Thoracic aorta (tissue), 2 donors: ENCODE measurements around the gene STK32B. TPM values are rescaled to one million over a fixed set of nuclear protein-coding genes. Genes with fewer than 3 reads are reported as not detected.

Source experiments
- ATAC-seq: fragments of 150-250 bp; one replicate; pipeline ENCODE4 v1.8.0; 2017; ENCODE audit warnings: low read depth; ENCODE audit not compliant: insufficient number of reproducible peaks, low FRiP score
- DNase-seq: peaks from one replicate; pipeline ENCODE4 v3.0.0-alpha.2; 2020; ENCODE audit warnings: low spot score
- H3K27ac ChIP-seq, 2 donors: fragments of 200-600 bp; sonication (generic); 1 replicate in 1 of 2; 2 replicates in 1 of 2; pipeline ENCODE4 v1.5.1; 2016; ENCODE audit warnings: mild to moderate bottlenecking in 2 of 2, moderate library complexity in 2 of 2
- H3K27me3 ChIP-seq: fragments of 200-600 bp; sonication (generic); replicated peaks from 2 replicates; pipeline ENCODE4 v1.6.0; 2016; ENCODE audit warnings: mild to moderate bottlenecking; ENCODE audit not compliant: insufficient read depth
- H3K36me3 ChIP-seq: fragments of 200-600 bp; sonication (generic); one replicate; pipeline ENCODE4 v1.5.1; 2016
- H3K4me1 ChIP-seq, 2 donors: fragments of 200-600 bp; sonication (generic); 1 replicate in 1 of 2; 2 replicates in 1 of 2; pipeline versions ENCODE4 v1.5.1 to v1.6.0; 2016; ENCODE audit warnings: low read depth in 2 of 2, mild to moderate bottlenecking in 1 of 2; ENCODE audit not compliant: control insufficient read depth in 1 of 2
- H3K4me3 ChIP-seq: fragments of 200-600 bp; sonication (generic); 2 replicates; pipeline ENCODE4 v1.5.1; 2016; ENCODE audit warnings: mild to moderate bottlenecking
- H3K9me3 ChIP-seq: fragments of 200-600 bp; sonication (generic); 2 replicates; pipeline ENCODE4 v1.5.1; 2016
- total RNA-seq, 2 donors: library from RNA; depleted of rRNA; stranded (reverse); fragments of >200 nt; gene quantifications; one replicate each; pipeline versions ENCODE4 v1.1.0 to v1.2.3, GENCODE V29; 2016
- TF ChIP-seq, protein P1 (sequence below): fragments of 200-600 bp; sonication (generic); IDR thresholded peaks from one replicate; pipeline ENCODE4 v1.5.1; 2019; ENCODE audit warnings: antibody characterized with exemption

STK32B gene
- total RNA-seq, 2 donors from 2014 or later: 4.5 to 7.0 TPM

DNA sequence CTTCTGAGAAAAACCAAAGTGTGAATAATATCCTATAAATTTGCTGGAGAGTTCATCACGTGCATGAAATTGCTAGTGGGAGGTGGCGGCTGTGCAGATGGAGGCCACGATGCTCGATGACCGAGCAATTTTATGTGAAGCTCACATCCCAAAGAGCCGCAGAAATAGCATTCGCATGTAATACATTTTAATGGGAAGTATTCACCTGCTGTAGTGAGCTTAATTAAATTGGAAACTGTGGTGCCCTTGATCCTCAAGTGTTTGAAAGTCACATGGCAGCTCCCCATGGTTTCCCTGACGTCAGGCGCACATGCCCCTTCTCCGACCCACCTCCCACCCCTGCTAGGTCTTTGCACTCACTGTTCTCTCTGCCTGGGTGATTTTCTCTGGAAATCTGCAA, 136.8 kb downstream of the STK32B start:
- DNase-seq (no peak), ATAC-seq (no peak)
- Histone ChIP-seq H3K27me3 (no peaks in the 10 kb centered on the region), H3K4me3 (no peak overlapping the region), H3K36me3 (no peaks in the 10 kb centered on the region), H3K9me3 (no peaks in the 10 kb centered on the region), H3K4me1 (no peaks in the 10 kb centered on the region), H3K27ac (no peak overlapping the region)
- TF ChIP-seq, protein P1, sequence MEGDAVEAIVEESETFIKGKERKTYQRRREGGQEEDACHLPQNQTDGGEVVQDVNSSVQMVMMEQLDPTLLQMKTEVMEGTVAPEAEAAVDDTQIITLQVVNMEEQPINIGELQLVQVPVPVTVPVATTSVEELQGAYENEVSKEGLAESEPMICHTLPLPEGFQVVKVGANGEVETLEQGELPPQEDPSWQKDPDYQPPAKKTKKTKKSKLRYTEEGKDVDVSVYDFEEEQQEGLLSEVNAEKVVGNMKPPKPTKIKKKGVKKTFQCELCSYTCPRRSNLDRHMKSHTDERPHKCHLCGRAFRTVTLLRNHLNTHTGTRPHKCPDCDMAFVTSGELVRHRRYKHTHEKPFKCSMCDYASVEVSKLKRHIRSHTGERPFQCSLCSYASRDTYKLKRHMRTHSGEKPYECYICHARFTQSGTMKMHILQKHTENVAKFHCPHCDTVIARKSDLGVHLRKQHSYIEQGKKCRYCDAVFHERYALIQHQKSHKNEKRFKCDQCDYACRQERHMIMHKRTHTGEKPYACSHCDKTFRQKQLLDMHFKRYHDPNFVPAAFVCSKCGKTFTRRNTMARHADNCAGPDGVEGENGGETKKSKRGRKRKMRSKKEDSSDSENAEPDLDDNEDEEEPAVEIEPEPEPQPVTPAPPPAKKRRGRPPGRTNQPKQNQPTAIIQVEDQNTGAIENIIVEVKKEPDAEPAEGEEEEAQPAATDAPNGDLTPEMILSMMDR: no peak

DNA sequence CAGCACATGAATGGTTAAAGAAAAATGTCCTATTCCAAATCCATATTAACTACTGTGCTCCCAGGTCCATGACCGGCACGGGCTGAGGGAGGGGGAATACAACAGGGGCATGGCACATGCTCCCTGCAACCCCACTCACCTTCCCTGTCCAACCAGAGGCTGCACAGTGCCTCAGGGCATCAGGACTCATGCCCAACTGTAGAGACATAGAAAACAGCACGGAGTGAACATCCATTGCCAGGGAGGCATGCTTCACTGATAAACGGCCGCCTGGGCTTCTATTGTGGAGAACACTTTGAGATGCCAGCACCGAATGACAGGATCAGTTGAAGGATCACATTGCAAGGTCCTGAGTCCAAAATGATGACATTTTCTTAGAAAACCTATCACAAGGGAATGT, 140.6 kb downstream of the STK32B start:
- no peaks in the 10 kb centered on the region for H3K9me3 ChIP-seq
- no peaks in the 10 kb centered on the region for H3K4me1 ChIP-seq
- H3K36me3 ChIP-seq: no peaks in the 10 kb centered on the region
- no peak overlapping the region for H3K4me3 ChIP-seq
- H3K27me3 ChIP-seq: no peaks in the 10 kb centered on the region
- DNase-seq (no peak), ATAC-seq (no peak)
- no peak overlapping the region for H3K27ac ChIP-seq
- TF ChIP-seq, protein P1: no peak

DNA sequence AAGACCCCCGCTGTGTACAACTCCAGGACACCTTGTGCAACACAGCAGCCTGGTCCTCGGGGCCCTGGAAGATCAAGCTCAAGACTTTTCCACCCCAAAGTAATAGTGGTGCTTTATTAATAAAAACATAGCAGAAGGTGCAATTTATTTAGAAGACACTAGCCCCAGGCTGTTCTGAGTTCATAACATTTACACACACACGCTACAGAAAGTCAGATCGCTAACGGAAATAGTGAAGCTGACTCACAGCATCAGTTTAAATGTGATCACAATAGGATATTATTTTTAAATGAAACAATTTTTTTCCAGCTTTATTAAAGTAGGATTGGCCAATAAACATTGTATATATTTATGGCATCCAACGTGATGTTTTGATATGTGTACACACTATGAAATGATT, 141.0 kb downstream of the STK32B start:
- Histone ChIP-seq H3K27me3 (no peaks in the 10 kb centered on the region), H3K4me1 (no peaks in the 10 kb centered on the region), H3K27ac (no peak overlapping the region), H3K36me3 (no peaks in the 10 kb centered on the region), H3K9me3 (no peaks in the 10 kb centered on the region), H3K4me3 (no peak overlapping the region)
- TF ChIP-seq, protein P1: no peak
- ATAC-seq (no peak), DNase-seq (no peak)

DNA sequence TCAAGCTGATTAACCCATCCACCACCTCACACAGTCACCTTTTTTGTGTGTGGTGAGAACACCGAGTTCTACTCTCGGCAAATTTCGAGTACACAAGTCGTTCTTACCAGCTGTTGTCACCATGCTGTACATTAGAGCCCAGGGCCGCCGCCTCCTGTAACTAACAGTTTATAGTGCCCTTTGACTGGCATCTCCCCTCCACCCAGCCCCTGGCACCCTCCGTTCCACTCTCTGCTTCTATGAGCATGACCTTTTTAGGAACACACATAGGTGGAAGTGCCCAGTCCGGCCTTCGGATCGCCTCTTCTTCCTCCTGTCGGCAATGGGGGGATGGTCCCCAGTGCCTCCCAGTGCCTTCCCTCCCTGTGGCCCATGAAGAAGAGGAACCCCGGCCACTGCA, 141.4 kb downstream of the STK32B start:
- H3K4me3 ChIP-seq: no peak overlapping the region
- TF ChIP-seq, protein P1: no peak
- DNase-seq: no peak
- ATAC-seq: no peak
- no peaks in the 10 kb centered on the region for H3K9me3 ChIP-seq
- H3K36me3 ChIP-seq: no peaks in the 10 kb centered on the region
- no peak overlapping the region for H3K27ac ChIP-seq
- no peaks in the 10 kb centered on the region for H3K4me1 ChIP-seq
- no peaks in the 10 kb centered on the region for H3K27me3 ChIP-seq

DNA sequence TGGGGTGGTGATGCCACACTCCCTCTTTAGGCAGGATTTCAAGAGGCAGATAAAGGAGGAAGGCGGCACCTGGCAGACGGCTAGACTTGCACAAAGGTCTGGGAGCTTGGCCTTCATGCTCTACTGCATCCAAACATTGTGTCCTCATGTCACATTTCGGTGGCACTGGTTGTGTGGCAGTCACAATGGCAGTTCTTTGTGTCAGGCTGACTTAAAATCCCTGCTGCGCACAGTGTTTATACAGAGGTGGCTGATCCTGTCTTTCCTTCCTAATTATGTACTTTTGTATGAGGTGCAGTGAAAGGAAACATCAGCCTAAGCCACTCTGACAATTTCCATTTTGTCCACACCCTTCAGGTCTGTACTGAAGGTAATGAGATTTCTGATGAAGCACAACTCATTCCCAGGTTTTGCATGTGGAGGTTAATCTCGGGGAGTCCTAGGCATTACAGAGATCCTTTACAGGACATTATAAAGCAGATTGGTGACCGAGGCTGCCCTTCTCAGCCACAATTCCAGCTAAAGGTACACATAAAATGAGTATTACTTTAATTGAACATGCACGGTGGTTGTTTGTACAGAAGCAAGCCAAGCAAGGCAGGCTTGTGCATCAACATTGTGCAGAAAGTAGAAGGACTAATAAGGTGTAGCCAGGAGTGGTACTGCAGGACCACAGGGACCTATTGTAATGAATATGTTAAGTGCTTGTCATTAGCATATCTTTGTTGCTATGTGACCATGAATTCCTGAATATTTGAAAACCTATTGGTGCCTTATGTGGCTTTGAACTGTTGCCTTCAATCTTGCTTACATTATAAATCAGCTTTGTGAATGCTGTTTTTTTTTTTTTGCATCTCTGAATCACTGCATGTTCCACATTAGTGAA, 147.6 kb downstream of the STK32B start:
- TF ChIP-seq, protein P1: no peak
- H3K4me1 ChIP-seq: no peaks in the 10 kb centered on the region

More for the DNA sequence above, 147.6 kb downstream of the STK32B start:
- no peaks in the 10 kb centered on the region for H3K9me3 ChIP-seq
- DNase-seq: no peak
- no peaks in the 10 kb centered on the region for H3K36me3 ChIP-seq
- H3K27me3 ChIP-seq: no peaks in the 10 kb centered on the region
- no peak overlapping the region for H3K4me3 ChIP-seq
- no peak for ATAC-seq
- no peak overlapping the region for H3K27ac ChIP-seq
